DMS114 treated with DMSO at 0.1 percent for 48 hours (cell line): ENCODE measurements around the gene CDK14.

Experiments used
- DNase-seq: peaks from one replicate; lab custom pipeline; 2025; ENCODE audit not compliant: unreplicated experiment; lab: John Stamatoyannopoulos, UW

CDK14 gene

DNA sequence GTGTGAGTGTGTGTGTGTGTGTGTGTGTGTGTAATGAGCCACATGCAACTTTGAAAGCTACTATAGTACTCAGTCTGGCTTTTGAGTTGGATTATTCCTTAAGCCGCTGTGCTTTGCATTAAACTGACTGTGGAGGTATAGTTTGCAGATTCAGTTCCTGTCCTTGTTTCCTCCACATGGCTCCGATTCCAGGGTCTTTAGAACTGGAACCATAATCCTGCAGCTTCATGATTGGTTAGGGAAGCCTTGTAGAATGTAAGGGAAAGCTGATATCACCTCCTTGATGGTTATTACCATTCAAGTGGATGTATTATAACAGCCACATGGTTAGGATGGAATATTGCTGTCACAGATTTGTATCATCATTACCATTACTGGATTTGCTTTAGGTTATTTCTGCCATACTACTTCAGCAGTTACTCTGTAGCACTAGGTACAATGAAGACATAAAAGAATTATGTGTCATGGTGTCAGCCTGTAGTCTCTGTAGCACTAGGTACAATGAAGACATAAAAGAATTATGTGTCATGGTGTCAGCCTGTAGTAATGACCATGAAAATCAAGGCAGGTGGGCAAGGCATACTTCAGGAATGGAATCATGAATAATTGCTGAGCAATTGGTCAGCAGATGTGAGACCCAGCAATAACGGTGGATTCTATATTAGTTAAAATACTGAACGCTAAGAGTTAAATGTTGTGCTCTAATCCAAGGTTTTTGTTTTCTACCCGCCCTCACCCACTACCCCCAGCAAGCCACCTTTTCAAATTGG, 393.1 kb downstream of the CDK14 start:
- no peak for DNase-seq

DNA sequence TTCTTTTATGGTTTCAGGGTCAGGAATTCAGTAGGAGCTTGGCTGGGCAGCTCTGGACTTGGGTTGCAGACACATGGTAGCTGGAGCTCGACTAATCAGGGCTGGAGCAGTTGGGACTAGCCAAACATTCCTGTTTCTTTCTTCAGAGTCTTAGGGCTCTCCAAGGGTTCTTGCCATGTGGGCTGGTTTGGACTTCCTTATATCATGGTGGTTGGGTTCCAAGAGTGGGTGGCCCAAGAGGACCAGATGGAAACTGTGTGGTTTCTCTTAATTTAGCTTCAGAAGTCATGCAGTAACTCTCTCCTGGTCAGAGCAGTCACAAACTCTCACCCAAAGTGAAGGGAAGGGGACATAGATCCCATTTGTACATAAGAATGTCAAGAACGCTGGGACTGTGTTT, 398.0 kb downstream of the CDK14 start:
- DNase-seq, result no peak

DNA sequence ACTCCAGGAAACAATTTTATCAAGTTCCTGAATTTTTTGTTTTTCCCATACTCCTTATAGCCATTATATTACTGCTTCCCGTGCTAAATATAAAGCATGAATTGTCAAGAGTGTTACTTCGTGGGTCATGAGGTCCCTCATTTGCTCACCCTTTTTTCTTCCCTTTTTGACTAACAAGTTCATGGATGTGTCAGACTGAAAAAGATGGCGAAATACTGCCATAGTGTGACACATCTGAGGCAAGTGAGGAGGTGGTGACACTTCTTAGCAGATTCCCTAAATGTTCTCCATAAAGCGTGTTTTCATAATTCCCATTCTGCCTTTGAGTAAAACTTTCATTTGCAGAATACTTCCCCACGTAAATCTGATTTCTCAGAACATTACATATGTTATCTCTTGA, 398.5 kb downstream of the CDK14 start:
- no peak for DNase-seq

DNA sequence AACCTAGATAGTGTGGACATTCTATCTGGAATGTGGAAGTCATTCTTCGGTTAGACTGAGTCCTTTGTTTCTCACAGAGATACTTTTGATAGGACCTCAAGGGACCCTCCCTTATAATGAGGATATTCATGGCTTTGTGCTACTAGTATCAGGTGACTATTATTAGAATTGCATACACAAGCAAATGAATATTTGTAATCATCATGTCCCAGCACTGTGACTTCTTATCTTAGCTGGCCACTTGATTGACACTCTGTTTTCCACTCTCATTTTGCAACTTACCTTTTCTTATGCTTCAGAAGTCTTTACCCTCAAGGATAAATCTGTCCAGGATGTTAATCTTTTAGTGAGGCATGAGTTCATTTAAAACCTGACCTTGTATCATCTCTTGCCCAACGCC, 399.9 kb downstream of the CDK14 start:
- DNase-seq, result no peak

DNA sequence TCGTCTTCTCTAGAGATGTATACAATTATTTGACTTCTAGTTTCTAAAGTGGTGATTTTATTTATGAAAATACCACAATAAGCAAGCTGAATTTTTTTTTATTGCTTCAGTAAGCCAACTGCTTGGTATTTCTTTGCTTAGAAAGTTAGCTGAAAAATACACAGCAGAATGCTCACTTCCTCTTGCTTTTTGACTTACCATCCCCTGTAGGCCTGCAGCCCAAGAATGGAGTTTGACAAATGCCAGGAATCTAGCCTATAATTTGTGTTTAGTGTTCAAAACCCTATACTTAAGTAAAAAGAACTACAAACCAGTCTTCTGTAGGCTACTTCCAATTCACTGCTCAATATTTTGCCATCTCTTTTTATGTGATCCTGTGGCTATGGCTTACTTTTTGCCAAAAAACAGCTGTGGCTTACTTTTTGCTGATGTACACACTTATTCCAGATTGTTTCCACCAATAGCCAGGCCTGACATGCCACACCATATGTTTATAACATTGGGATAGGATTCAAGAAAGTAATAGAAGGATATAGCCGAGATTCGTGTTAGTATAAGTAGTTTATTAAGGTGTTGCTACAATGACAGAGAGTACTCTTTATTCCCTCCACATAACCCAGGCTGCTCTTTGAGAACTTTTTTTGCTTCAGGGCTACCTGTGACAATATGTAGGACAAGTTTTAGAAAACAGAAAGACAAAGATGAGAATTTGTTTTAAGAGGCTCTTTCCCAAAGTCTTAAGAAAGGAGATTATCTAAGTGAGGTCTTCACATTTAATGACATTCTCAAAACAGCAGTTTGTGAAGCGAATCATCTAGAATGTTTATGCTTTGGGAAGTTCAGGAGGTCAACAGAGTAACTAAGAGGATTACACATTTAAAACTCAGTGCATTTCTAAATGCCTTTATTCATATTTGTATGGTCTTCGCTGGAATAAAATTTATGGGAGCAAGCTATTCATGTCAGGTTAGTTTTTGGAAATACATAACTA, 404.2 kb downstream of the CDK14 start:
- DNase-seq, result no peak

DNA sequence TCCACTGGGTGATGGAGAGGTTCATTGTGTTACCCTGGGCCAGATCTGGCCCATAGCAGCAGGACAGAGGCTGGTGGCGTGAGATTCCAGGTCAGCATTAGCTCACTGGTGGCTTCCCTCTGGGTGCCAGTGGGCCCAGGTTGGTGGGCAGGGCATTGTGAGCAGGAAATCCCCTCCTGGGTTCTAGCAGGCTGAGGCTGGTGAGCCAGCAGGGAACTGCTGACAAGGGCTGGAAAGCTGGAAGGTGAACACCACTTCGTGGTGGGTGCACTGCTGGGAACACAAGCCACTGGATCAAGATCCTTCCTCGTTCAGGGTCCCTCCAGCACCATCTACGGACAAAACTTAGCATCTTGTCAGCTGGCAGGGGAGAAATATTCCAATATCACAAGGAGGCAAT, 408.9 kb downstream of the CDK14 start:
- no peak for DNase-seq

DNA sequence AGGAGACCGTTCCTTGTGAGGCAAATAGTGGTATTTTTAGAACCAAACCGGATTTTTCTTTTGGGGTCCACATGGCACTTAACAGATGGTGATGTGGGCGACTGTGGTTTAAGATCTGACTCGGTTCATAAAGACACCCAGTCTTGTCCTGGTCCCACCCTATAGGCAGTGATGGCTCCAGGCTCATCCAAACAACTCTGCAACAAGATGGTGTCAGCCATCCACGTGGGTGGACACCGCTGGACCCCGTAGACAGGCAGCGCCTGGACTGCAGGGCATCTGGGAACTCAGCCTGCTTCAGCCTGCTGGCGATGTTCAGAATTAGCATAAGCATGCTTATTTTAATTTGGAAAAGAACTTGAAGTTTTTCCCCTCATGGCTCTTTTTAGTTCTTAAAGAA, 409.7 kb downstream of the CDK14 start:
- no peak for DNase-seq

DNA sequence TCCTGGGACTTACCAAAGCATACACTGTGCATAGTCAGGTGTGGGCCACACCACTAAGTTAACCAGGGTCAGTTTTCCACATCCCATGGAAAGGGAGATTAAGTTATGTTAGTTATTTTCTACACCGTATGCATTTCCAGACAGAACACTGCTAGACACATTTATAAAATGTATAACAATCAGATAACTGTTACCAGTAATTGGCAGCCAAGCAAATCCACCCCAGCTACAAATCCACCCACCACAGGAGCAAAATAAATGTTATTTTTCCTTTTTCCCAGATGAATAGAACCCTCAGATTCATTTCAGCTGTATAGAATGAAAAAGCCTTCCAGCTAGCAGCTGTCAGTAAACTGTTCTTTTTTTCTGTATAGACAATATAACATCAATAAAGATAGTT, 411.2 kb downstream of the CDK14 start:
- no peak for DNase-seq

DNA sequence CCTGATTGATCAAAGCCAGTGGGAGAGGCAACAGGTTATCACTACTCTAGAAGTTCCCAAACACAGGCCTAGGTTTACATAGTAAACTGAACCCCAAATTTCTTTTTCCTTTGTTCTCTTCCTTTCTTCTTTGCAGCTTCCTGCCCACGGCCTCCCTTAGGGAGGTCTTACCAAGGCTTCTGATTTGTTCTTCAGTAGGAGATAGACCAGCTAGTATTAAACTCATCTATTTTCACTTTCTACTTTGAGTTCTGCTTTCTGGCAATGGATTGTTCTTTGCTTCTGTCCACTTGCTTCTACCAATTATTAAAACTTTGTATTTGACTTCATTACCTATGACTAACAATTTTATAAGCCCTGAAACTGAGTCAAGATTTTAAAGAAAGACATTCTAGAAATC, 417.0 kb downstream of the CDK14 start:
- DNase-seq, result no peak

DNA sequence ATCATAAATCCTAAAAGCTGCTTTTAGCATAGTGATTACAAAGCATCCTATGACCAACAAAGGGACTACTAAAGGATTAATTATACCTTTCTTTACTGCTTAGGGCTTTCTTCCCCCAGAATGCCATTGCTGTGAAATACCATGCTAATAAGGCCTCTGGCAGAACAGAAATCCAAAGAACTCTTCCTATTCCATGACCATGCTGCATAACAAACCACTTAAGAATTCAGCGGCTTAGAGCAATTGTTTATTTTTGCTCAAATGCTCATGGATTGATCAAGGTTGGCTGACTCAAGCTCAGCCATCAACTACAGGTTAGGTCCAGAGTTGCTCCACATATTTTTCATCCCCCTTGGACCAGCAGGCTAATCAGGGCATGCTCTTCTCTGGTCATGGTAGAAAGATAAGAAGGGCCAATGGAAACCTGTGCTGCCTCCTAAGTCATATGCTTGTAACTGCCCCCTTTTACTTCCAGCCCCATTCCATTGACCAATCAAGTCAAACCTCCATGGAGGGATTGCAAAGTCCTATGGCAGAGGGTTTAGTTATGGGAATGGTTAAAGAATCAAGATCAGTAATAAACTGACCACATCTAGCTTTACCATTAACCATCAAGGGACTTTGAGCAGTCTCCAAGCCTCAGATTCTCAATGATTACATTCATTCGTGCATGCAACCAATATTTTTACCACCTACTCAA, 423.7 kb downstream of the CDK14 start:
- no peak for DNase-seq

DNA sequence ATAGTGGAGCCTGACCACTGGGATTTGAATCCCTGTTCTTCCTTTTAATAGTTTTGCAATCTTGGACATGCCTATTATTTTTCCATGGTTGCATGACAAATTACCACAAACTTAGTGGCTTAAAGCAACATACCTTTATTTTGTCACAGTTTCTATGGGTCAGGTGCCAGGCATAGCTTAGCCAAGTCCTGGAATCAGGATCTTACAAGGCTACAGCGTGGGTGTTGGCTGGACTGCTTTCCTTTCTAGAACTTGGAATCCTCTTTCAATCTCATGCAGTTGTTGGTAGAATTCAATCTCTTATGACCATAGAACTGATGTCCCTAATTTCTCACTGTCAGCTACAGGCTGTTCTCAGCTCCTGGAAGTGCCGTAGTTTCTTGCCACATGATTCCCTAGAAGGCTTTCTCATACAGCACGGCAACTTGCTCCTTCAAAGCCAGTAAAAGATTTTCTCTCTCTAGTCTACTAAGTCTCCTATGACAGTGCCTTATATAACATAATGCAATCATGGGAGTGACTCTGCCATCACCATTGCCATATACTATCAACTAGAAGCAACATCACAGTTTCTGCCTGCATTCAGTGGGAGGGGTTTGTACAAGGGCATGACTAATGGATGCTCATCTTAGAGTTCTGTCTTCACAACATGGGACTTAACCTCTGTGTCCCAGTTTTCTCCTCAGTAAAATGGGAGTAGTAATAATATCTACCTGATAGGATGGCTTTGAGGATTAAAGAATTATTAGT, 424.7 kb downstream of the CDK14 start:
- DNase-seq, result no peak

DNA sequence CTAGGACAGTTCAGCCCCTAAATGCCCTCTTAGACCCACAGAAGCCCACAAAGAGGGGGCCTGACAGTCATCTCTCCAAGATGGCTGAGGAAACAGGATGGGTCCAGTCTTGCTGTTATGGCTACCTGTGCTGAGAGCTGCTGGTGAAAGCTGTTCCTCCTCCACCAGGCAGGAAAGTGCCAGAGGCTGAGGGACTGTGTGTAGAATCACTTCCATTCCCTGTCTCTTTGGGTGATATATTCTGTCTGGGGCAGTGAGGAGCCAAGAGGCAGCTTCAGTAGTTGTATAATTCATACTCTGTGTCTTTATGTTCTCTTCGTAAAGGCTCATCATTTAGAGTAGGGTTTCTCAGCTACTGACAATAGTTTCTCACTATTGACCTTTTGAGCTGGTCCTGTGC, 425.8 kb downstream of the CDK14 start:
- DNase-seq, result no peak

DNA sequence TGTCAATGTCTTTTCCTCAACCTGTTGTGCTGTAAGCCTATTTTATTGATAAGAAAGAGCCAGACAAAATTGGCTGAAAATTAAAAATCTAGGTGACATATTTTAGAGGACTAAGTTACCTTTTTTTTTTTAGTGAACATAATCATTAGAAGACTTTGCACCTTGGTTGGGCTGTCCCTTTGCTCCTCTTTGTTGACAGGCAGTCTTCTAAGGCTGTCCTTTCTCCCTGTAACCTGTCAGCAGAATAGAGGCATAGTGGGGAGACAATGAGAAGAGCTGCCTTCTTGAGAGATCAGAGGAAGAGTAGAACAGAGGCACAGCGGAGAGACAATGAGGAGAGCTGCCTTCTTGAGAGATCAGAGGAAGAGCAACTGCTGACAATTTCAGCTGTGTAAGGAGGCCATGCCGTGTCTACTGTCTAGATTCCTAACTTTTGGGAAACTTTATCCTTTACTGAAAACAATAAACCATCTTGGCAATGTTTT, 429.8 kb downstream of the CDK14 start:
- DNase-seq, result no peak

DNA sequence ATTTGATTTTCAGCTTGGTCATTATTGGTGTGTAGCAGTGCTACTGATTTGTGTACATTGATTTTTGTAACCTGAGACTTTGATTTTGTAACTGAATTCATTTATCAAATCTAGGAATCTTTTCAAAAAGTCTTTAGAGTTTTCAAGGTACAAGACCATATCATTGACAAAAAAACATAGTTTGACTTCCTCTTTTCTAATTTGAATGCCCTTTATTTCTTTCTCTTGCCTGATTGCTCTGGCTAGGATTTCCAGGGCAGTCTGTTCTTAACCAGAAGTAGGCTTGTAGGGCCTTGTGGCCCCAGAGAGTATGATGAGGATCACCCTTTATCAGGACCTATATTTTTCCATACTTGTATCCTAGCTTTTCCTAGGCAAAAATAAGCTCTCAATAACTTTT, 433.6 kb downstream of the CDK14 start:
- no peak for DNase-seq

DNA sequence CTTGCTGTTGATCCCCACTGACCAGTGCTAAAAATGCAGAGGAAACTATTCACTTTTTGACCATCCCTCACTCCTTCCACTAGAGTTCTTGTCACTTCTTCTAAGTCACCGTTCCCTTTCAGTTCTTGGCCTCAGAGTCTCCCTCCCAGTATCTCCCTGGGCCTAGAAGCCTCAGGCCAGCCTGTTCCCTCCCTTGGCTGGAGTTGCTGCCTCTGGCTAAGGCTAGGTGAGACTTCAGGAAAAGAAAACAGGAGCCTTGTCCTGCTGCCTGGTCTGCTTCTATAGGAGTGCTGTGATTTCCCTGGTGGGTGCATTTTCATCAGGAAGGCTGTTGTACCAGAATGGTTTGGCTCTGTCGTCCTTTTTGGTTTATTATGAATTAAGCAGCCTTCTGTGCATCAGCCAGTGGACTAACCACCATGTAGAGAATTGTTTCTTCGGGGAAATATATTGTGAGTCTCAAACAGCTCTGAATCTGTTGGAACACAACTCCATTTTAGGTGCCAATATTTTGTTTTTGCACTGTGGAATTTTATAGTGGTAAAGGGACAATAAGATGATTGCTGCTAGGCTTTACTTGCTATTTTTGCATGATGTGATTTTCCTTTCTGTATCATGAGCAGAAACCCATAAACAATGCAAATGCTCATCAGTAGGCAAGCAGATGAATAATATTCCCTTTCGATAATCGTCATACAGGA, 434.7 kb downstream of the CDK14 start:
- no peak for DNase-seq

DNA sequence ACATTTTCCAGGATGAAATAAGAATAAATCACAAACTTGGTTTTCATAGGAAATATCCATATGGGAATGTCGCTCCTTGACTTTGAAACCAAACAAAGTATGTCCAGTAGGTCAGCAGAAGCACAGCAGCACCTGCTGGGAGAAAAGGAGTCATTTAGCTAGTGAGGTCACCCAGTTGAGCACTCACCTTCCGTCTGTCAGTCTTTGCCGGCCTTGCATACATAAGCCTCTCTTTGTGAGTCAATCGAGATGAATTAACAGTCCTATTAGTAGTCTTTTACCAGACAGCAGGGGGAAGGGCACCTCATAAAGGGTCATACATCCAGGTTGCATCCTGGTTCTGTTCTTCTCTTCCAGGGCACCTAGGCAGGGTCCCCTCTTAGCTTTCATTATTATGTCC, 435.6 kb downstream of the CDK14 start:
- no peak for DNase-seq

DNA sequence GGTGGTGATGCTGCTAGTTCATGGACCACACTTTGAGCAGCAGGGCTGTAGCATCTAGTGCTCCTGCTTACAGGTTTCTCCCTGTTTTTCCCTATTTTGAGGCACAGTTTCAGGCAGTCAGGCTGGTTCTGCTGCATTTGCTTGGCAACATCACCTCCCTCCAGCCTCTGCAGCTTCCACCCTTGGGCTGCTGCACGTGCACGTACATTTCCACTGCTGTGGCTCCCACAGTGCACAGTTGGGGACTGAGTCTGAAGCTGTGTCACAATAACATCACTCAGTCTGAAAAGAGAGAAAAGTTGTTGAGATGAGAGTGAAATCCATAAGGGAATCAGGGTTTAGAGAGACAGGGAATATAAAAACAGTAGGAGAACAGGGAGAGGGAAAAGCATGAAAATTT, 437.5 kb downstream of the CDK14 start:
- no peak for DNase-seq

DNA sequence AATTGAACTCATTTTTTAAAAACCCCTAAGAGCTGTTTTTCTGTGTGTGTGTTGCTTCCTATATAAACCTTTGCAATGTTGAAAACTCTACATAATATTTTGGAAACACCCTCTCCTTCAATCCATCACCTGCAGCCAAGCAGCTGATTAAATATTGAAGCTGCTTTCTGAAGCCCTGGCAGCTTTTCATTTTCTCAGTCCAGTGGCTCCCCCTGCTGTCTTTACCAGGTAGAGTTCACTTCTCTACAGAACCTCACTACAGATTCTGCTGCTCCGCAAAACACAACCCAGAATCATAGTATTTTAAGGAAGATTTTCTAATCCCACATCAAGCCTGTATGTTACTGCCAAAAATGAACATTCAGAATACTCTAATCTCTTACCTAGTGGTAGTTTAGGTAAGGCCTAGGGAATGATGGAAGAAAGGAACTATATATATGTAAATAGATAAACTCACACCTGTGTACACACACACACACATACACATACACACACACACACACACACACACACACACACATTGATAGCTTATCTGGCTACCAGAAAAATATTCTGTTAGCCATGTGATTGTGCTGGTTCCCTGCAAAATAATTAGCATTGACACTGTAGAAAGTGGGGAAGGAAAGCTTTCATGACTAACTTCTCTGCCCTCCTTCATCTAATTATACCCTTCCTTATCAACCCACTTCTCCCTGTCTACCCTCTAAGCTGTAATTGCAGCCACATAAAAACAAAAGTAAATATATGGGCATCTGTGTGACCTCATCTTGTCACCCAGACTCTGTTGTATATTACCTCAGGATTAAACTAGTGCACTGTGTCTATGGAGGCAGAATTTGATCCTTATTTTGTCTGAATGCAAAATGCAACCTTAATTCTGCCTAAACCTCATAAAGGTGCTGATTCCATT, 438.6 kb downstream of the CDK14 start:
- no peak for DNase-seq

DNA sequence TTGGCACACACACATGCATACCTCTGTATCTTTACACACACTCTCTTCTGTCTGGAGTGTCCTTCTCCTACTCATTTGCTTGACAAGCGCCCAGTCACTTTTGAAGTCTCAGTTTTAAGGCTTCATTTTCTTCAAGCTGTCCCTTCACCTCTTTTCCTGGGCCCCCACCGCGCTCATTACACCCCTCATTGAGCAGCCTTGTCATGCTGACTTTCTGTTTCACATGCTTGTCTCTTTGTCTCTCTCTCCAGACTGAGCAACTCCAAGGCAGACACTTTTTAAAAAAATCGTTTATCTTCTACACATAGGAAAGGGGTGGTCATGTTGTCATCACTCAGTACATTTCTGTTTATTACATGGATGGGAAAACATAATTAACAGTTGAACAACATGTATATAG, 442.9 kb downstream of the CDK14 start:
- no peak for DNase-seq
